Posterior cingulate gyrus (tissue), 11 donors: Measurements from ENCODE around the gene TMED9.

Source experiments
- DNase-seq, 10 donors: peaks; one replicate each; pipeline versions ENCODE4 v3.0.0 to v3.0.0-alpha.2; 2020 to 2021; ENCODE audit warnings: mixed read lengths in 3 of 10
- intact Hi-C: fragments of 100-400 bp; cut with DNase I; formaldehyde crosslinking; loops from one replicate; pipeline ENCODE4 v1.15.1; 2023

TMED9 gene

DNA sequence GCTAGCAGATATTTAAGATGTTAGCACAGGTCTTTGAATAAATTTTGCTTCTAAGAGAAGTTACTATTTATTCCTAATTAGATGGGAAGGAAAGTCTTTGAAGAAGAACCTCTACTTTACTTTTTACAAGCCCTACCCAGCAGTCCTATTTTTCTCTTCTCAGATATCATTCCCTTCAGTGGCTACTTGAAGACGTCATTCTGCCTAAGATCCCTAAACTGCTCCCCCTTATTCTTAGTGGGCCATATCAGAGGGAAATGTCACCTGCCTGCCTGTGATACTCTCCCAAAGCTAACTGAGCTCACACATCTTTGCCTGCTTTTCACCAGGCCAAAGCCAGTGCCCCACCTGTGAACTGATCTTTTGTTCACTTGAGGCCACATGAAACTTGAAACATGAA, 16.5 kb upstream of the TMED9 start:
- intact Hi-C loops, result no loop called here
- DNase-seq, result peak in 1 of 10 donors; percentile 2

DNA sequence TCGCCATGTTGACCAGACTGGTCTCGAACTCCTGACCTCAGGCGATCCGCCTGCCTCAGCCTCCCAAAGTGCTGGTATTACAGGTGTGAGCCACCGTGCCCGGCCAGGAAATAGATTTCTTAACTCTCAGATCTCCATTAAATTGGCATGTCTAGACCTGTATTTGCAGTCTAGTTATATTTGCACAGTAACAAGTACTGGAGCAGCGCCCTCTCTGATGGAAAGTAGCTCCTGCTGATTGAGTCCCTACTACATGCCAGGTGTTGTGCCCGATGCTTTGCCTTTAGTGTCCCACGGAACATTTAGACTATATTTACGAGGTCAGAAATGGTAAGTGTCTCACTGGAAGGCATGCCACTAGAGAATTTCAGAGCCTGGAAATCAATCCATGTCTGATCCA, 15.8 kb upstream of the TMED9 start:
- intact Hi-C loops, result no loop called here

DNA sequence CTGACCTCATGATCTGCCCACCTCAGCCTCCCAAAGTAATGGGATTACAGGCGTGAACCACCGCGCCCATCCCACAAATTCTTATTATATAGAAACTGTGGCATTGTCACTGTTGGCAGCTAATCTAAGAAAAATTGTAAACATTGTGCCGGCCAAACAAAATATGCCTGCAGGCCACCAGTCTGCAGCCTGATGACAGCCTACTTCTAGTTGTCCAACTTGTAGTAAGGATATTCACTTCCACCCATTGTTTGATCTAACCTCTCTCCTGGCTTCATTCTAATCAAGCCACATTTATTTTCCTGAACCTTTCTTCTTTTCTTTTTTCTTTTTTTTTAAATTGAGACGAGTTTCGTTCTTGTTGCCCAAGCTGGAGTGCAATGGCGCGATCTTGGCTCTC, 13.7 kb upstream of the TMED9 start:
- intact Hi-C loops, result no loop called here
- DNase-seq, result peak in 1 of 10 donors; percentile 14

More for the DNA sequence above, 15.8 kb upstream of the TMED9 start:
- peak in 2 of 10 donors; percentile 6 to 8 for DNase-seq

DNA sequence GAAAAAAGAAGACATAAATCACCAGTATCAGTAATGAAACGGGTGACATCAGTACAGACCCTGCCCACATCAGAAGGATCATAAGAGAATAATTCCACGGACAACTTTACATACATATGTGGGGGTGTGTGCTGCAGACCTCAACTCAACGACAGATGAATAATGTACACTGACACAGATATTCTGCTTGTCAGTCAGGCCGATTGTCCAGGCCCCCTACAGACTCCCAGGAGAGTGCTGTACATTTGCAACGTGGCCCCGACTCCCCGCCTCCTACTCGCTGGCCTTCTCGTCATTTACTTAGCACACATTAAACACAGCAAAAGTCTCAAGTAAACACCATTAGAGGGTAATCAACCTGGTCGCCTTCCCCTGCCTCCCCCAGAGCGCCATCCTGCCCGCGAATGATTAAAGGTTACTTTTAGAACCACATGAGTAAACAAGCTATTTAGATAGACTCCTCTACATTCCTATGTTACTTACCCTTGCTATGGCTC, 3.5 kb upstream of the TMED9 start:
- peak in 2 of 10 donors; percentile 17 to 30 for DNase-seq
- intact Hi-C loops, result no loop called here

DNA sequence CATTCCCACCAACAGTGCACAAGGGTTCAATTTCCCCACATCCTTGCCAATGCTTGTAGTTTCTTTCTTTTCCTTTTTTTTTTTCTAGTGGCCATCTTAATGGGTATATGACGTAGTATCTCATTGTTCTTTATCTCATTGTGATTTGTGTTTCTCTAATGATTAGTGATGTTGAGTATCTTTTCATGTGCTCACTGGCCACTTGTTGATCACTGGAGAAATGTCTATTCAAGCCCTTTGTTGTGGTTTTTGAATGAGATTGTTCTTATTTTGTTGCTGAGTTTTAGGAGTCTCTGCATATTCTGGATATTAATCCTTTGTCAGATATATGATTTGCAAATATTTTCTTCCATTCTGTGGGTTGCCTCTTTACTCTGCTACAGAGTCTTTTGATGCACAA, 1.6 kb upstream of the TMED9 start:
- no peak for DNase-seq
- intact Hi-C loops, result no loop called here

DNA sequence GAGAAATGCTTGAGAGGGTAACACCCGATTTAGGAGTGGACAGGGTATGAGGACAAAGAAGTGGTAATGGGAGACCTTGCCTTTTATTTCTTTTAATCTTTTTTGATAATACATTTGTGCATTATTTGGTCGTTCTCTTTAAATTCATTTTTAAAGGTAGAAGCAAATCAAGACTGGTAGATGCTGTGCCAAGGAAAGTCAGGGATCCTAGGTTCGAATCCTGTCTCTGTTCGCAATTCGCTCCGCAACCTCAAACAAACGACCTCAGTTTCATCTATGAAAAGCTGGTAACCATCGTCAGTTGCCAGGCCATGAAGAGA, 353 bp upstream of the TMED9 start:
- intact Hi-C loops, result loop anchor here (2.0 kb wide), 1 partner anchor 39 kb away; no protein-coding TSS in a partner anchor
- no peak for DNase-seq

DNA sequence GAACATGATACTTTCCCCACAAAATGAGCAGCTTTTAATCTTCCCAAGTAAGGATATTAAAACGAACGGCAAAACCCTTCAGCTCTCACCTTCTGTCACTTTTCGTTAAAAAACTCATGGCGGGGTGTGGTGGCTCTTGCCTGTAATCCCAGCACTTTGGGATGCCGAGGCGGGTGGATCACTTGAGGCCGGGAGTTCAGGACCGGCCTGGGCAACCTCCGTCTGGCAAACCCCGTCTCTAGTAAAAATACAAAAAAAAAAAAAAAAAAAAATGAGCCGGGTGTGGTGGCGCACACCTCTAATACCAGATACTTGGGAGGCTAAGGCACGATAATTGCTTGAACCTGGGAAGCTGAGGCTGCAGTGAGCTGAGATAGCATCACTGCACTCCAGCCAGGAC, 902 bp downstream of the TMED9 start:
- intact Hi-C loops, result loop anchor here (2.0 kb wide), 1 partner anchor 40 kb away; no protein-coding TSS in a partner anchor
- DNase-seq, result no peak

DNA sequence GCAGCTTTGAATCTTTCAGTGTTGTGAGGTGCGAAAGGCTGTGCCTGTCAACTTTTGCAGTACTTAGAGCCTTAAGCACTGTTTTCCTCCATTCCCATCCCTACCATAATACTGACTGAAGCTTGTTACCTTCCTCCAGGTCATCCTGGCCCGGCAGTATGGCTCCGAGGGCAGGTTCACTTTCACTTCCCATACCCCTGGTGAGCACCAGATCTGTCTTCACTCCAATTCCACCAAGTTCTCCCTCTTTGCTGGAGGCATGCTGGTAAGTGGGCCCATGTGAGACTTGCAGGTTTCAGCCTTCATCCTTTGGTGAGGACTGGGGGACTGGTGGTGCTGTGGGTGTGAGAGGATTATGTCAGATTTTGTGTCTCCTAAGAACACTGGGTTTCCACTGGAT, 1.5 kb downstream of the TMED9 start:
- no peak for DNase-seq
- intact Hi-C loops, result loop anchor here (2.0 kb wide), 1 partner anchor 41 kb away; no protein-coding TSS in a partner anchor

DNA sequence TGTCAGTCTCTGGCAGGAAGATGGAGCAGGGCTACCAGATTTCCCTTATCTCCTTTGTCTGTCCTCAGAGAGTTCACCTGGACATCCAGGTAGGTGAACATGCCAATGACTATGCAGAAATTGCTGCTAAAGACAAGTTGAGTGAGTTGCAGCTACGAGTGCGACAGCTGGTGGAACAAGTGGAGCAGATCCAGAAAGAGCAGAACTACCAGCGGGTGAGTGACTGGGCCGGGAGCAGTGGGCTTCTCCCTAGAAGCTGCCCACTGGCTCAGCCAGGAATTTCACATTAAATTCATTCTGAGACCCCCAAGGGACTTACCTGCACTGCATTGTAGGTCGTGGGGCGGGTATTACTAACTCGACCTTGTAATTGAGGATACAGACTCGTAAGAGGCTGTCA, 2.1 kb downstream of the TMED9 start:
- intact Hi-C loops, result no loop called here
- DNase-seq, result no peak

DNA sequence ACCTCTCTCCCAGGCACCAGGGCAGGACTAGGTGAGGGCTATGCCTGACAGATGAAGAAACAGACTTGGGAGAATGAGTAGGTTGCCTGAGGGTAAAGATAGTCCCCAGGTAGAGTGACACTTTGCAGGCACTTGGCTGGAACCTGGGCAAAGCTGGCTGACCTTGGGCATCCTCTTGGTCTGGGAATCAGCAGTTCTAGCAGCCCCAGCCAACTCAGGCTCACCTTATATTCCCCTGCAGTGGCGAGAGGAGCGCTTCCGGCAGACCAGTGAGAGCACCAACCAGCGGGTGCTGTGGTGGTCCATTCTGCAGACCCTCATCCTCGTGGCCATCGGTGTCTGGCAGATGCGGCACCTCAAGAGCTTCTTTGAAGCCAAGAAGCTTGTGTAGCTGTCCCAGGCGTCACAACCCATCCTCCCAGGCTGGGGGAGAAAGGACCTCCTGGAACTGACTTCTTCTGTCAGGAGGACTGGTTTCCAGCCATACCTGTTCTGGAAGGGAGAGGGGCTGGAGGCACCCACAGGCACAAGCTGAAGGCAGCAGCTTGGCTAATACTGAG, 3.1 kb downstream of the TMED9 start:
- no peak for DNase-seq
- intact Hi-C loops, result no loop called here

DNA sequence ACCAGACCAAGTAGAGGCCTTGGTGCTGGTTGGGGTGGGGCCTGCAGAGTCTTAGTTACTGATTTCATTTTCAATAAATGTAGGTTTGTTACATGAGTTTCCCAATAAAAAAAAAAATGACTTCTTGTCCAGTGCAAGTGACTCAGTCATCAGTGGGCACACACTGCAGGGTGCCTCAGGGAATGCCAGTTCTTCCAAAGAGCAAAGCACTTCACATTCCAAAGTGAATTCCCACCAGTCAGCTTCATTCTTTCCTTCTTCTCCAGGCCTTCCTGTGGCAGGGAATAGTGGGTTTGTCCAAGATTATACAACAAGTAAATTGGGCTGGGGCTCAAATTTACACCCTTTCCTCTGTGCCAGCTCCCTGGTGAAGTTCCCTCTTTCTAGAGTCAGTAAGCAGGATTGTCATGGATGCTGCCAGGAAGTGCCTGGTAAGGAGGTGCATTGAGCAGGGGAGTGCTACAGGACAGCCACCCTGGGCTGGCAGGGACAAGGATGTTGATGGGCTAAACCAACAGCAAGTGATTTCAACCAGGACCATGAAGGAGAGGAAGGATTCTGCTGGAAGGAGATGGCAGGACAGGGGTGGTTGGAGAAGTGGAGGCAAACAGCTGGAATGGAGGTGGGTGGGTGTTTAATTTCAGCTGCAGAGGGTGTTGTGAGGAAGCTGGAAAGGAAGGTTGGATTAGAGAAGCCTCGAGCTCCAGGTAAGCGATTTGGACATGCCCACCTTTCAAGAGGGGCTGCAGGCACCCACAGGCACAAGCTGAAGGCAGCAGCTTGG, 4.2 kb downstream of the TMED9 start:
- no peak for DNase-seq
- intact Hi-C loops, result no loop called here

DNA sequence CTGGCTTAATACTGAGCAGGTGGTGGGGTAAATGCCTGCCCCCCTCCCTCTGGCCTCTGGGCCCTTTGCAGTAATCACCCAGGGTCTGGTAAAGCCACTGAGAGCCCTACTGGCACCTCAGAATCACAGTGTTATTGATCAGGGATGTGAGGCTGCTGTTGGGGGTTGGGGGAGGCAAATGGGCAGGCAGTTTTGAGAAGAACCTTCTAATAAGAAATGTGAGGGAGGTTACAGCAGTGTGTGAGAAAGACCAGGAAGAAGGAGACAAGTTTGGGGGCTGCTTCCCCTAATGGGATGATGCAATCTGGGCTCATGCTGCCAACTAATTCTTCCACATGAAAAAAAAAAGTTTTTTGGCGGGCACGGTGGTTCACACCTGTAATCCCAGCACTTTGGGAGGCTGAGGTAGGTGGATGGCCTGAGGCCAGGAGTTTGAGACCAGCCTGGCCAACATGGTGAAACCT, 4.8 kb downstream of the TMED9 start:
- intact Hi-C loops, result no loop called here
- DNase-seq, result no peak

DNA sequence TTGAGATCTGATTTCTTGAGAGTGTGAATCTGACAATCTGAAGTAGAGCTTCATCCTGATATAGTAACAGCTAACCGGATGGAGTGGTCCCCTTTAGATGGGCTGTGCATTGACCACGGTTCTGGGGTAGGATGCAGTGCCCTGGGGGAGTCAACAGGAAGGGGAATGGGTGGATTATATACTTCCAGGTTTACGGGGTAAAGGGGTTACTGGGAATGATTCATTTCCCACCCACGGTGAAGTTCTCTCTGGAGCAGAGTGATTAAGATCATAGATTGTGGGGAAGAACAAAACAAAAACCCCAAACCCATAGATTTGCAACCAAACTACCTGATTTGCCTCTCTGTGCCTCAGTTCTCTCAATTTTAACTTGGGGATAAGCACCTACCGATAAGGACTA, 6.5 kb downstream of the TMED9 start:
- intact Hi-C loops, result no loop called here
- DNase-seq, result no peak

DNA sequence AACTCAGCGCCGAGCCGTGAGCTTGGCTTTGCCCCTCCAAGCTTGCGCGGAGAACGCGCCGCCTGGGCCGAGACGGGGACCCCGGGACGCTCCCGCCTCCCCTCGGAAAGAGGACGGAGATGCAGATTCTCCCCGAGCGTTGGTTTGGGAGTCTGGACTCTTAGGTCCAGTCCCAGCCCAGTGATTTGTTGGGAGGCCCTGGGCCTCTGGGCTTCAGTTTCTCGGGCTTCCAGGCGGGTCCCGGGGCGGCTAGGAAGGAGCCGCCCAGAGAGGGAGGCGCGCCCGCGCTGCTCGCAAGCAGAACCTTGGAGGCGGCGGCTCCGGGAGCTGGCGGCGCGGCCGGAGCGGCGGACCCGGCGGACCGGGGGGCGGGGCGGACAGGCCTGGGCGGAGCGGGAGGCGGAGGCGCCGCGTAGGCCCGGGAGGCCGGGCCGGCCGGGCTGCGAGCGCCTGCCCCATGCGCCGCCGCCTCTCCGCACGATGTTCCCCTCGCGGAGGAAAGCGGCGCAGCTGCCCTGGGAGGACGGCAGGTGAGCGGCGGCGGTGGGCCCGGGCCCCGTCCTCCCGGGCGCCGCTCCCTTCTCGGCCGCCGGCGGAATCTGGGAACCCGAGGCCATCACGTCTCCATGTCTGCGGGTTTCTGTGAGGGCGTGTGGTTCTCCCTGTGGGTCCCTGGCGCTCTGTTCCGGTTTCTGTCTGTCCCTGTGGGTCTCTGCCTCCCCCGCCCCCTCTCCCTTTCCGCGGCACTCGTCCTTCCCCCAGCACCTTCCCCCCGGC, 7.9 kb downstream of the TMED9 start, which contains the start of gene B4GALT7:
TSS of gene B4GALT7 (plus strand) at position 402 of the 777 bp plus-strand sequence. CDS start at position 481, 79 bp downstream.
- intact Hi-C loops, result loop anchor here (2.0 kb wide), 1 partner anchor 83 kb away; the partner anchor contains the start of gene DDX41

DNA sequence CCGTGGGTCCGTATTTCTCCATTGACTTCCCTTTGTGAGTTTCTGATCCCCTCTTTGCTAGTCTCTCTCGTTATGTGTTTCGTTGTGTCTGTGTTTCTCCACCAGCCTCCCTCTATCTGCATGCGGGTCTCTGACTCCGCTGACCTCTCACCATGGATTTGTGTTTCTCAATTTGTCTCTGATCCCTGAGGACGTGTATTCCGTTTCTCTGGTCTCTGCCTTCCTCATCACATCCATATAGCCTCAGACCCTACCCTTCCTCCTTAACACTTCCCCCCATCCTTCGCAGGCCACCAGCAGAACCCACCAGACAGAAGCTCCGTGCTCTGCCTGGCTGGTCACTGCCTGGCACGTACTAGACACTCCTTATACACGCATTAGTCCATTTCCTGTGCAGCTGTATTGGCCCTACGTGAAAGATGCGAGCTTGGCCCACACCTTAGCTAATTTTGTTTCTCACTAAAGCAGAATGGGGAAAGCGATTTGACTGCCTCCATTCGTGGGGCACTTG, 8.6 kb downstream of the TMED9 start:
- no peak for DNase-seq
- intact Hi-C loops, result loop anchor here (2.0 kb wide), 1 partner anchor 84 kb away; the partner anchor contains the start of gene DDX41

More for the DNA sequence above, 7.9 kb downstream of the TMED9 start, which contains the start of gene B4GALT7:
- peak; percentile 58 to 97 (median 82) for DNase-seq

DNA sequence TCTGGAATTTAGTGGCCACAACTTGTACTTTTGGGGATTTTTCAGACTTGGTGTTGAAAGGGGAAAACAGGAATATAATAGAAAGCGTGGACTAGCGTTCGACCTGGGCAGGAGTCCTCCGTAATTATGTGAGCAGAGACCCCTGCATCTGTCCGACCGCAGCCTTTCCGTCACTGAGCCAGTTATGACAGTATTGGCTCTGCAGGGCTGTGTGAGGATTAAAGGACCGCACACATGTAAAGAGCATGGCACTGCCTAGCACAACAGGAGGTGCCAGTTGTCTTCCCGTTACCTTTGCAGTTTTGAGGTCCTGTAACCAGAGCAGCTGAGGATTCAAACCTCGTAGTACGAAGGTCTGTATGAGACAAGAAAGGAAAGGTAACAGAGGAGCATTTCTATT, 9.1 kb downstream of the TMED9 start:
- intact Hi-C loops, result loop anchor here (2.0 kb wide), 1 partner anchor 84 kb away; the partner anchor contains the start of gene DDX41
- no peak for DNase-seq

DNA sequence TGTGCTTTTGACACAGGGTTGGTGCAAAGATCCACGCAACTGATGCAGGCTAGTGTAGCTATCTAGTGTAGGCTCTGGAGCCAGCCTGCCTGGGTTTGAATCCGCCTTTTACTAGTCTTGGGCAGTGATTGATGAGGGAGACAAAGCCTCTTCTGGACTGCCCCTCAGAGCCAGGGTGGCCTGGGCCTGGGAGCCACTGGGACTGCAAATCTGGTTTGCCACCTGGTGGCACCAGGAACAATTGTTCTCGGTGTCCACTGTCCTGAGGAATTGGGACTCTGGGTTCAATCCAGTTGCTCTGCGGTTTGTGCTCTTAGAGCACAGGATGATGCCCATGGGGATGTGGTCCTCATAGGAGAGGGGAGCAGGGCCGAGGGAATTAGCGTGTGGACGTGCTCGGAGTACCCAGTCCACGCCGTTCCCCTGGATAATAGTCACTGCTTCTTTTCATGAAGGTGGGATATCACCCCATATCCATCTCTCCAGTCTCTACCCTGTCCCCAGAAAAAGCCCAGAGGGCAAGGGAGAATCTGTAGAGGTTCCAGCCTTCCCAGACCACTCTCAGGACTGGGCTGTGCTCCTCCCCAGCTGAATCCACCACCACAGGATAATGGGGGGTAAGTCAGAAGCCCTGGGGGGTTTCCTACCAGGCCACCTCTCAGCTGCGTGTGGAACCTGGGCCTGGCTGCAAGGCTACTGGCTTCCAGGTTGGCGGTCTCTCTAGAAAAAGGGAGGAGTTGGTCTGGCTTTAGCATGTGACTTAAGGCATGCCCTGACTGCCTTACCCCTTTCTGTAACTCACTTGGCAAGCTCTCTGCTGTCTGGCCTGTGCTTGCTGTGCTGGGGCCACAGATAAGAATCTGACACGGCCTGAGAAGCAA, 9.8 kb downstream of the TMED9 start:
- intact Hi-C loops, result loop anchor here (2.0 kb wide), 1 partner anchor 85 kb away; the partner anchor contains the start of gene DDX41
- no peak for DNase-seq

DNA sequence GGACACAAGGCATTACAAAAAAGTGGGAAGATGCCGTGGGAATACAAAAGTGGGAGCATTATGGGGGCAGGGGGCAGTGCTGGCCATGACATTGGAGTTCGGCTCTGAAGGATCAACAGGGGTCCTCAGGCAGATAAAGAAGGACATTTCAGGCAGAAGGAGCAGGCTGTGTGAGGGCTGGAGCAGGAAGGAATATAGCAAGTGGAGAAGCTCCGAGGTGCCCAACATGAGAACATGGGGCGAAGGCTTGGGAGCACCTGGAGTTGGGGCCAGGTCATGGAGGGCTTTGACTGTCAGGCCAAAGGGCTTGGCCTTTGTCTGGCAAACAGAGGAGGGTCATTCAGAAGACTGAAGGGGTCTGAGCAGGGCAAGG, 10.4 kb downstream of the TMED9 start:
- DNase-seq, result no peak
- intact Hi-C loops, result no loop called here

DNA sequence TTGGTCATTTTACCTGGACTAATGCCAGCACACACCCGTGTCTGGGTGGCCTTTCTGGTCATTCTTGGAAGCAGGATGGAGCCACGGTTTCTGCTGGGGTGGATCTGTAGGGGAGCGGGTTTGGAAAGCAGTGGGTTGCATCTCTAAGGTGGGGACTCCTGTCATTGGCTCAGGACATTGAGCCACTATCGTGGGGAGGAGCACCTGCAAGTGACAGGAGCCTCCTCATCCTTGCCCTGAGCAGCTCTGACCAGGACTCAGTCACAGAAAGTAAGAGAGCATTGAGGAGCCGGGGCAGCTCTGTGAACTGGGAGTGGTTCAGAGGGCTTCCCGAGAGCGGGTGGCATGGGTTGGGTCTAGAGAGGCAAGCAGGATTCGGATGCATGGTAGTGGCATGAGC, 11.6 kb downstream of the TMED9 start:
- no peak for DNase-seq
- intact Hi-C loops, result no loop called here

DNA sequence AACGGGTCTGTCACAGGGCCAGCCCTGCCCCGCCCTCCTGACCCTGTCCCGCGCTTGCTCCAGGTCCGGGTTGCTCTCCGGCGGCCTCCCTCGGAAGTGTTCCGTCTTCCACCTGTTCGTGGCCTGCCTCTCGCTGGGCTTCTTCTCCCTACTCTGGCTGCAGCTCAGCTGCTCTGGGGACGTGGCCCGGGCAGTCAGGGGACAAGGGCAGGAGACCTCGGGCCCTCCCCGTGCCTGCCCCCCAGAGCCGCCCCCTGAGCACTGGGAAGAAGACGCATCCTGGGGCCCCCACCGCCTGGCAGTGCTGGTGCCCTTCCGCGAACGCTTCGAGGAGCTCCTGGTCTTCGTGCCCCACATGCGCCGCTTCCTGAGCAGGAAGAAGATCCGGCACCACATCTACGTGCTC, 12.1 kb downstream of the TMED9 start:
- intact Hi-C loops, result no loop called here
- DNase-seq, result peak in 1 of 10 donors; percentile 47
